PC-3 (cell line): ENCODE results near the gene KDM5B.

Source experiments
- CTCF ChIP-seq: fragments of 300-600 bp; sonication (generic); conservative IDR thresholded peaks from 2 replicates; pipeline ENCODE4 v1.5.1; 2017; ENCODE audit warnings: antibody characterized with exemption, low read depth, mild to moderate bottlenecking, low read length
- EZH2 ChIP-seq: fragments of 300-600 bp; sonication (generic); IDR thresholded peaks from one replicate; pipeline ENCODE4 v1.6.1; 2017; ENCODE audit warnings: antibody characterized with exemption, mild to moderate bottlenecking, low read length; ENCODE audit not compliant: unreplicated experiment
- EZH2phosphoT487 ChIP-seq: fragments of 300-600 bp; sonication (generic); IDR thresholded peaks from 2 replicates; pipeline ENCODE4 v1.6.1; 2018; ENCODE audit warnings: mild to moderate bottlenecking, antibody characterized with exemption, low read length, borderline replicate concordance

GRCh38 chr1:202702088-202702487 is 106.1 kb downstream of the KDM5B start:
- no peak for TF ChIP-seq CTCF
- no peak for TF ChIP-seq EZH2
- no peak for TF ChIP-seq EZH2phosphoT487
